ENCODE results near the gene HES6.

DNA sequence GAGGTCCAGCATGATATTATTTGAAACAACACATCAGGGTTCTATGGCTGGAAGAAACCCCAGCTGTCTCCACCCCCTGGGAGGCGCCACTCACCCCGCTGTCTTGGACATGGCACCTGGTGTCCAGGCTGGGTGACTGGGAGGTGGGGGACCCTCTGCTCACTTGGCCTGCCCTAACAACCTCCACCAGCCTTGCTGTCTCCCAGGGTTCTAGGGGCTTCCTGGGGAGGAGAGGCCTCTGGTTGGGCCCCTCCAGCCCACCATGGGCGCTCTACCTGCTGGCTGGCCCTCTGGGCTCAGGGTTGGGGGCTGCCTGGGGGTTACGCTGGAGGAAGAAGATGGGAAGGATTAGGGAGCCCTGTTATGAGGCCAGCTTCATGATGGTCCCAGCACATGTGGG, 32.3 kb upstream of the HES6 start:
- TF ChIP-seq, protein P1, sequence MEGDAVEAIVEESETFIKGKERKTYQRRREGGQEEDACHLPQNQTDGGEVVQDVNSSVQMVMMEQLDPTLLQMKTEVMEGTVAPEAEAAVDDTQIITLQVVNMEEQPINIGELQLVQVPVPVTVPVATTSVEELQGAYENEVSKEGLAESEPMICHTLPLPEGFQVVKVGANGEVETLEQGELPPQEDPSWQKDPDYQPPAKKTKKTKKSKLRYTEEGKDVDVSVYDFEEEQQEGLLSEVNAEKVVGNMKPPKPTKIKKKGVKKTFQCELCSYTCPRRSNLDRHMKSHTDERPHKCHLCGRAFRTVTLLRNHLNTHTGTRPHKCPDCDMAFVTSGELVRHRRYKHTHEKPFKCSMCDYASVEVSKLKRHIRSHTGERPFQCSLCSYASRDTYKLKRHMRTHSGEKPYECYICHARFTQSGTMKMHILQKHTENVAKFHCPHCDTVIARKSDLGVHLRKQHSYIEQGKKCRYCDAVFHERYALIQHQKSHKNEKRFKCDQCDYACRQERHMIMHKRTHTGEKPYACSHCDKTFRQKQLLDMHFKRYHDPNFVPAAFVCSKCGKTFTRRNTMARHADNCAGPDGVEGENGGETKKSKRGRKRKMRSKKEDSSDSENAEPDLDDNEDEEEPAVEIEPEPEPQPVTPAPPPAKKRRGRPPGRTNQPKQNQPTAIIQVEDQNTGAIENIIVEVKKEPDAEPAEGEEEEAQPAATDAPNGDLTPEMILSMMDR (IDR thresholded peaks at IDR 0.05), result no peak
- no peak for TF ChIP-seq ZFX (IDR thresholded peaks at IDR 0.05; ENCODE audit: borderline replicate concordance)

All from 22Rv1 (cell line).